HepG2 (cell line): Measurements from ENCODE around the gene RBCK1. TPM values are rescaled to one million over a fixed set of nuclear protein-coding genes. Genes with fewer than 3 reads are reported as not detected.

ENCODE experiments used
- ATM ChIP-seq: fragments of 450-650 bp; IDR thresholded peaks from 2 replicates; pipeline ENCODE4 v1.7.1; 2017; ENCODE audit warnings: mild to moderate bottlenecking, borderline replicate concordance
- GTF3A ChIP-seq: sonication (generic); formaldehyde crosslinking; conservative IDR thresholded peaks from 2 replicates; pipeline ENCODE4 v1.4.0; 2020; ENCODE audit warnings: mild to moderate bottlenecking, missing genetic modification reagents
- IKZF1 ChIP-seq: fragments of 450-650 bp; IDR thresholded peaks from 2 replicates; pipeline ENCODE4 v1.7.1; 2016
- PAF1 ChIP-seq: IDR thresholded peaks from 2 replicates; pipeline ENCODE4 v1.6.1; 2016; ENCODE audit warnings: missing genetic modification reagents, missing compliant biosample characterization
- PHF21A ChIP-seq: sonication (generic); formaldehyde crosslinking; IDR thresholded peaks from 2 replicates; pipeline ENCODE4 v1.5.0; 2020; ENCODE audit warnings: mild to moderate bottlenecking, missing genetic modification reagents
- SIN3A ChIP-seq: IDR thresholded peaks from 2 replicates; pipeline ENCODE4 v1.6.1; 2011; ENCODE audit warnings: low read depth, mild to moderate bottlenecking, control low read depth, low read length, borderline replicate concordance
- ZBTB7A ChIP-seq: sonication (generic); formaldehyde crosslinking; IDR thresholded peaks from 2 replicates; pipeline ENCODE4 v1.8.0; 2022; ENCODE audit warnings: mild to moderate bottlenecking, missing genetic modification reagents
- ZNF160 ChIP-seq: sonication (generic); formaldehyde crosslinking; IDR thresholded peaks from 2 replicates; pipeline ENCODE4 v1.8.0; 2022; ENCODE audit warnings: mild to moderate bottlenecking, inconsistent platforms, missing genetic modification reagents
- ZNF3 ChIP-seq: IDR thresholded peaks from 2 replicates; pipeline ENCODE4 v1.7.0; 2017; ENCODE audit warnings: inconsistent platforms
- ZNF441 ChIP-seq: sonication (generic); formaldehyde crosslinking; IDR thresholded peaks from 2 replicates; pipeline ENCODE4 v1.7.0; 2021; ENCODE audit warnings: missing genetic modification reagents, borderline replicate concordance
- ZNF850 ChIP-seq: sonication (generic); formaldehyde crosslinking; conservative IDR thresholded peaks from 2 replicates; pipeline ENCODE4 v1.9.0; 2021; ENCODE audit warnings: mild to moderate bottlenecking, missing genetic modification reagents
- polyA plus RNA-seq, 8 experiments: library from polyadenylated mRNA; depleted of rRNA in 3 of 8; stranded (reverse) in 7 of 8; unstranded in 1 of 8; fragments of >200 nt; fragmentation: Illumina TruSeq in 4 of 8; extraction: Trizol in 4 of 8; gene quantifications; 2 replicates each; pipeline versions ENCODE4 v1.2.1 to v1.2.3, GENCODE V29; 2011 to 2016; ENCODE audit warnings: low read depth in 4 of 8, missing spikeins in 1 of 8, mixed read lengths in 1 of 8; ENCODE audit not compliant: insufficient read depth in 1 of 8
- total RNA-seq, 5 experiments: library from RNA; depleted of rRNA; stranded (reverse); fragments of >200 nt; fragmentation: Illumina TruSeq; extraction: Trizol; gene quantifications; 2 replicates each; pipeline ENCODE4 v1.2.3, GENCODE V29; 2016; ENCODE audit warnings: low read depth in 1 of 5
- TF ChIP-seq, protein P1 (sequence below): sonication (generic); formaldehyde crosslinking; IDR thresholded peaks from 2 replicates; pipeline ENCODE4 v1.8.0; 2022; ENCODE audit warnings: low read depth, missing genetic modification reagents
- TF ChIP-seq, protein P2 (sequence below): sonication (generic); formaldehyde crosslinking; IDR thresholded peaks from 2 replicates; pipeline ENCODE4 v1.5.0; 2020; ENCODE audit warnings: mild to moderate bottlenecking, missing genetic modification reagents, borderline replicate concordance
- TF ChIP-seq, protein P3 (sequence below): sonication (generic); formaldehyde crosslinking; IDR thresholded peaks from 2 replicates; pipeline ENCODE4 v1.4.0; 2020; ENCODE audit warnings: missing genetic modification reagents, mild to moderate bottlenecking, borderline replicate concordance
- TF ChIP-seq, protein P4 (sequence below): sonication (generic); formaldehyde crosslinking; IDR thresholded peaks from 2 replicates; pipeline ENCODE4 v1.4.0; 2020; ENCODE audit warnings: missing genetic modification reagents
- TF ChIP-seq, protein P5 (sequence below): sonication (generic); formaldehyde crosslinking; IDR thresholded peaks from 2 replicates; pipeline ENCODE4 v1.4.0; 2020; ENCODE audit warnings: missing genetic modification reagents; ENCODE audit errors: not compliant biosample characterization
- TF ChIP-seq, protein P6 (sequence below): sonication (generic); formaldehyde crosslinking; conservative IDR thresholded peaks from 2 replicates; pipeline ENCODE4 v1.8.1; 2023; ENCODE audit warnings: missing genetic modification reagents

The RBCK1 gene
- total and polyA plus RNA-seq, 2 of the 13 experiments (the other 11 are each of a cell fraction or from before 2014, with no cell fraction given): 149 to 215 TPM

DNA sequence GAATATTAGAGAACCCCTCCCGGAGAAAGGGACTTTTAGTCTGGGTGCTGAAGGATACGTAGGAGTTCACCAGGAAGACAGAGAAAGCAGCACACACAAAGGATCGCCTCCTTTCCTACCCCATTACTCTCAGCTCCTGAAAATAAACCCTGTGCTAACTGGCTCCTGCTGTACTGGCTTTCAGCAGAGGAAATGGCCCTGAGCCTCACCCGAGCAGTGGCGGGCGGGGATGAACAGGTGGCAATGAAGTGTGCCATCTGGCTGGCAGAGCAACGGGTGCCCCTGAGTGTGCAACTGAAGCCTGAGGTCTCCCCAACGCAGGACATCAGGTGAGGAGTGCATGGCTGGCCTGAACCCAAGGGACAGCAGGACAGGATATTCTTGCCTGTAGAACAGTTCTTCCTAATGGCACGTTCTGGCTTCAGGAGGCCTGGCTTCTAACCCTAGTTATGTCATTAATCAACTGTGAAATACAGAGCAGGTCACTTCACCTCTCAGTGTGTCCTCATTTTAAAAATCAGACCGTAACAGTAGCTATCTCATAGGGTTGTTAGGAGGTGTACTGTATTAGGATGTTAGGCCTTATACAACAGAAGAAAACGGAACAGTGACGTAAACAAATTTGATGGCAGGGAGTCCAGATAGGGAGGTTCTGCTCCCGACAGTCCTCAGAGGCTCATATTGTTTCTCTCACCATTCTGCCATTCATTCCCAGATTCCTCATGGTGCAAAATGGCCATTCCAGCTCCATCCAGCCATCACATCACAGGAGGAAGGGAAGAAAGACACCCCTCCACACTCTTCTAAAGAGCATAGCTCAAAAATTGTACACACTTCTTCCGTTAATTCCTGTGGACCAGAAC lies 1.8 kb downstream of the RBCK1 start (continued):
- TF ChIP-seq ZNF160: no peak
- no peak for TF ChIP-seq SIN3A
- 0 out of 2 replicates have a peak, but pooled peaks have one; percentile 9 for TF ChIP-seq ZNF441 (CRISPR knock-in tag)
- TF ChIP-seq, protein P1, sequence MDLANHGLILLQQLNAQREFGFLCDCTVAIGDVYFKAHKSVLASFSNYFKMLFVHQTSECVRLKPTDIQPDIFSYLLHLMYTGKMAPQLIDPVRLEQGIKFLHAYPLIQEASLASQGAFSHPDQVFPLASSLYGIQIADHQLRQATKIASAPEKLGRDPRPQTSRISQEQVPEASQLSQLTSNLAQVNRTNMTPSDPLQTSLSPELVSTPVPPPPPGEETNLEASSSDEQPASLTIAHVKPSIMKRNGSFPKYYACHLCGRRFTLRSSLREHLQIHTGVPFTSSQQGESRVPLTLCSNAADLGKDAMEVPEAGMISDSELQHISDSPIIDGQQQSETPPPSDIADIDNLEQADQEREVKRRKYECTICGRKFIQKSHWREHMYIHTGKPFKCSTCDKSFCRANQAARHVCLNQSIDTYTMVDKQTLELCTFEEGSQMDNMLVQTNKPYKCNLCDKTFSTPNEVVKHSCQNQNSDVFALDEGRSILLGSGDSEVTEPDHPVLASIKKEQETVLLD (CRISPR knock-in tag): no peak
- TF ChIP-seq GTF3A: no peak
- TF ChIP-seq, protein P2, sequence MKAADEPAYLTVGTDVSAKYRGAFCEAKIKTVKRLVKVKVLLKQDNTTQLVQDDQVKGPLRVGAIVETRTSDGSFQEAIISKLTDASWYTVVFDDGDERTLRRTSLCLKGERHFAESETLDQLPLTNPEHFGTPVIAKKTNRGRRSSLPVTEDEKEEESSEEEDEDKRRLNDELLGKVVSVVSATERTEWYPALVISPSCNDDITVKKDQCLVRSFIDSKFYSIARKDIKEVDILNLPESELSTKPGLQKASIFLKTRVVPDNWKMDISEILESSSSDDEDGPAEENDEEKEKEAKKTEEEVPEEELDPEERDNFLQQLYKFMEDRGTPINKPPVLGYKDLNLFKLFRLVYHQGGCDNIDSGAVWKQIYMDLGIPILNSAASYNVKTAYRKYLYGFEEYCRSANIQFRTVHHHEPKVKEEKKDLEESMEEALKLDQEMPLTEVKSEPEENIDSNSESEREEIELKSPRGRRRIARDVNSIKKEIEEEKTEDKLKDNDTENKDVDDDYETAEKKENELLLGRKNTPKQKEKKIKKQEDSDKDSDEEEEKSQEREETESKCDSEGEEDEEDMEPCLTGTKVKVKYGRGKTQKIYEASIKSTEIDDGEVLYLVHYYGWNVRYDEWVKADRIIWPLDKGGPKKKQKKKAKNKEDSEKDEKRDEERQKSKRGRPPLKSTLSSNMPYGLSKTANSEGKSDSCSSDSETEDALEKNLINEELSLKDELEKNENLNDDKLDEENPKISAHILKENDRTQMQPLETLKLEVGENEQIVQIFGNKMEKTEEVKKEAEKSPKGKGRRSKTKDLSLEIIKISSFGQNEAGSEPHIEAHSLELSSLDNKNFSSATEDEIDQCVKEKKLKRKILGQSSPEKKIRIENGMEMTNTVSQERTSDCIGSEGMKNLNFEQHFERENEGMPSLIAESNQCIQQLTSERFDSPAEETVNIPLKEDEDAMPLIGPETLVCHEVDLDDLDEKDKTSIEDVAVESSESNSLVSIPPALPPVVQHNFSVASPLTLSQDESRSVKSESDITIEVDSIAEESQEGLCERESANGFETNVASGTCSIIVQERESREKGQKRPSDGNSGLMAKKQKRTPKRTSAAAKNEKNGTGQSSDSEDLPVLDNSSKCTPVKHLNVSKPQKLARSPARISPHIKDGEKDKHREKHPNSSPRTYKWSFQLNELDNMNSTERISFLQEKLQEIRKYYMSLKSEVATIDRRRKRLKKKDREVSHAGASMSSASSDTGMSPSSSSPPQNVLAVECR (CRISPR knock-in tag): no peak
- TF ChIP-seq ZBTB7A (CRISPR knock-in tag): no peak
- TF ChIP-seq PAF1 (CRISPR knock-in tag): 0 out of 2 replicates have a peak, but pooled peaks have one; percentile 5
- no peak for TF ChIP-seq ATM
- TF ChIP-seq ZNF850 (CRISPR knock-in tag): no peak
- no peak for TF ChIP-seq IKZF1
- TF ChIP-seq, protein P3, sequence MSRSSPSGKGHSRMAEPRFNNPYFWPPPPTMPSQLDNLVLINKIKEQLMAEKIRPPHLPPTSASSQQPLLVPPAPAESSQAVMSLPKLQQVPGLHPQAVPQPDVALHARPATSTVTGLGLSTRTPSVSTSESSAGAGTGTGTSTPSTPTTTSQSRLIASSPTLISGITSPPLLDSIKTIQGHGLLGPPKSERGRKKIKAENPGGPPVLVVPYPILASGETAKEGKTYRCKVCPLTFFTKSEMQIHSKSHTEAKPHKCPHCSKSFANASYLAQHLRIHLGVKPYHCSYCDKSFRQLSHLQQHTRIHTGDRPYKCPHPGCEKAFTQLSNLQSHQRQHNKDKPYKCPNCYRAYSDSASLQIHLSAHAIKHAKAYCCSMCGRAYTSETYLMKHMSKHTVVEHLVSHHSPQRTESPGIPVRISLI (CRISPR knock-in tag): no peak
- TF ChIP-seq, protein P4, sequence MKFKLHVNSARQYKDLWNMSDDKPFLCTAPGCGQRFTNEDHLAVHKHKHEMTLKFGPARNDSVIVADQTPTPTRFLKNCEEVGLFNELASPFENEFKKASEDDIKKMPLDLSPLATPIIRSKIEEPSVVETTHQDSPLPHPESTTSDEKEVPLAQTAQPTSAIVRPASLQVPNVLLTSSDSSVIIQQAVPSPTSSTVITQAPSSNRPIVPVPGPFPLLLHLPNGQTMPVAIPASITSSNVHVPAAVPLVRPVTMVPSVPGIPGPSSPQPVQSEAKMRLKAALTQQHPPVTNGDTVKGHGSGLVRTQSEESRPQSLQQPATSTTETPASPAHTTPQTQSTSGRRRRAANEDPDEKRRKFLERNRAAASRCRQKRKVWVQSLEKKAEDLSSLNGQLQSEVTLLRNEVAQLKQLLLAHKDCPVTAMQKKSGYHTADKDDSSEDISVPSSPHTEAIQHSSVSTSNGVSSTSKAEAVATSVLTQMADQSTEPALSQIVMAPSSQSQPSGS (CRISPR knock-in tag): no peak
- TF ChIP-seq, protein P5, sequence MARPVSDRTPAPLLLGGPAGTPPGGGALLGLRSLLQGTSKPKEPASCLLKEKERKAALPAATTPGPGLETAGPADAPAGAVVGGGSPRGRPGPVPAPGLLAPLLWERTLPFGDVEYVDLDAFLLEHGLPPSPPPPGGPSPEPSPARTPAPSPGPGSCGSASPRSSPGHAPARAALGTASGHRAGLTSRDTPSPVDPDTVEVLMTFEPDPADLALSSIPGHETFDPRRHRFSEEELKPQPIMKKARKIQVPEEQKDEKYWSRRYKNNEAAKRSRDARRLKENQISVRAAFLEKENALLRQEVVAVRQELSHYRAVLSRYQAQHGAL (CRISPR knock-in tag): no peak
- TF ChIP-seq ZNF3 (CRISPR knock-in tag): no peak
- TF ChIP-seq, protein P6, sequence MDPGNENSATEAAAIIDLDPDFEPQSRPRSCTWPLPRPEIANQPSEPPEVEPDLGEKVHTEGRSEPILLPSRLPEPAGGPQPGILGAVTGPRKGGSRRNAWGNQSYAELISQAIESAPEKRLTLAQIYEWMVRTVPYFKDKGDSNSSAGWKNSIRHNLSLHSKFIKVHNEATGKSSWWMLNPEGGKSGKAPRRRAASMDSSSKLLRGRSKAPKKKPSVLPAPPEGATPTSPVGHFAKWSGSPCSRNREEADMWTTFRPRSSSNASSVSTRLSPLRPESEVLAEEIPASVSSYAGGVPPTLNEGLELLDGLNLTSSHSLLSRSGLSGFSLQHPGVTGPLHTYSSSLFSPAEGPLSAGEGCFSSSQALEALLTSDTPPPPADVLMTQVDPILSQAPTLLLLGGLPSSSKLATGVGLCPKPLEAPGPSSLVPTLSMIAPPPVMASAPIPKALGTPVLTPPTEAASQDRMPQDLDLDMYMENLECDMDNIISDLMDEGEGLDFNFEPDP (CRISPR knock-in tag): 0 out of 2 replicates have a peak, but pooled peaks have one; percentile 21
- TF ChIP-seq PHF21A (CRISPR knock-in tag): no peak
